Activated T-helper 1 cell treated with anti-CD3 and anti-CD28 coated beads, Interleukin-12 subunit alpha, Interleukin-12 subunit beta, Interleukin-2, Interleukin-4 antibody, amounts not matched to agents 30 ng/mL and 10 ng/mL and 1 ng/mL, durations not matched to agents 14 hours and 24 hours and 36 hours (primary cell): Measurements from ENCODE around the gene ATAD1. TPM values are rescaled to one million over a fixed set of nuclear protein-coding genes. Genes with fewer than 3 reads are reported as not detected.
"Not testable (repeated sequence)": the region's sequence is repeated elsewhere in the genome, so short reads cannot be mapped to it uniquely, and the experiment has no call there.

Experiments used
- DNase-seq: peaks from one replicate; pipeline ENCODE4 v3.0.0; 2021; ENCODE audit warnings: low spot score
- H3K27ac Mint-ChIP-seq: one replicate; pipeline ENCODE4 v1.8.0; 2021; ENCODE audit warnings: mild to moderate bottlenecking, mixed read lengths
- H3K27me3 Mint-ChIP-seq: one replicate; pipeline ENCODE4 v1.8.0; 2022; ENCODE audit warnings: mild to moderate bottlenecking, moderate library complexity, mixed read lengths; ENCODE audit not compliant: insufficient read depth
- H3K36me3 Mint-ChIP-seq: one replicate; pipeline ENCODE4 v1.8.0; 2021; ENCODE audit warnings: low read depth, mixed read lengths
- H3K4me1 Mint-ChIP-seq: one replicate; pipeline ENCODE4 v1.8.0; 2021; ENCODE audit warnings: low read depth, mixed read lengths
- H3K4me3 Mint-ChIP-seq: one replicate; pipeline ENCODE4 v1.8.0; 2021; ENCODE audit warnings: mild to moderate bottlenecking, moderate library complexity, mixed read lengths
- H3K9me3 Mint-ChIP-seq: one replicate; pipeline ENCODE4 v1.8.0; 2021; ENCODE audit warnings: mixed read lengths
- intact Hi-C: fragments of 100-400 bp; cut with micrococcal nuclease; formaldehyde crosslinking; loops from one replicate; pipeline ENCODE4 v1.15.1; 2024
- total RNA-seq: library from RNA; stranded (reverse); gene quantifications from 2 replicates; pipeline ENCODE4 v1.2.3, GENCODE V29; 2022

ATAD1 gene
- total RNA-seq, 1 donor from 2014 or later = 50.1 TPM

- DNase-seq = no peak
- no peaks in the 10 kb centered on the region for H3K9me3 Mint-ChIP-seq
- H3K36me3 Mint-ChIP-seq = peaks cover 11% of the 10 kb centered on the region
- intact Hi-C loops = loop anchor here (1.0 to 10.0 kb wide), 6 partner anchors 291 to 1841 kb away; partner anchors contain the start of genes KIF20B and STAMBPL1
- H3K4me1 Mint-ChIP-seq = peaks cover 44% of the 10 kb centered on the region
- H3K4me3 Mint-ChIP-seq = peak overlapping the region; percentile 94
- peaks cover 5% of the 10 kb centered on the region for H3K27me3 Mint-ChIP-seq
- H3K27ac Mint-ChIP-seq = peak overlapping the region; percentile 13
Observed at GRCh38 chr10:87860816-87861403, 42.9 kb upstream of the ATAD1 start.

GRCh38 chr10:87860156-87860795 is 42.2 kb upstream of the ATAD1 start:
- Mint-ChIP-seq H3K36me3 (peaks cover 5% of the 10 kb centered on the region), H3K4me3 (peak overlapping the region; percentile 55), H3K27ac (no peak overlapping the region), H3K27me3 (peaks cover 5% of the 10 kb centered on the region), H3K4me1 (peaks cover 38% of the 10 kb centered on the region), H3K9me3 (no peaks in the 10 kb centered on the region)
- intact Hi-C loops = loop anchor here (1.0 to 10.0 kb wide), 5 partner anchors 457 to 1842 kb away; partner anchors contain the start of genes KIF20B and STAMBPL1
- no peak for DNase-seq

DNA sequence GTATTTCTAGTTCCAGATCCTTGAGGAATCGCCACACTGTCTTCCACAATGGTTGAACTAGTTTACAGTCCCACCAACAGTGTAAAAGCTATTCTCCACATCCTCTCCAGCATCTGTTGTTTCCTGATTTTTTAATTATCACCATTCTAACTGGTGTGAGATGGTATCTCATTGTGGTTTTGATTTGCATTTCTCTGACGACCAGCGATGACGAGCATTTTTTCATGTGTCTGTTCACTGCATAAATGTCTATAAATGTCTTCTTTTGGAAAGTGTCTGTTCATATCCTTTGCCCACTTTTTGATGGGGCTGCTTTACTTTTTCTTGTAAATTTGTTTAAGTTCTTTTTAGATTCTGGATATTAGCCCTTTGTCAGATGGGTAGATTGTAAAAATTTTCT is 37.6 kb upstream of the ATAD1 start:
- H3K4me3 Mint-ChIP-seq, intact Hi-C loops, H3K9me3 Mint-ChIP-seq, DNase-seq, H3K36me3 Mint-ChIP-seq, H3K27ac Mint-ChIP-seq, H3K27me3 Mint-ChIP-seq: not testable (repeated sequence)
- H3K4me1 Mint-ChIP-seq = peaks cover 14% of the 10 kb centered on the region

DNA sequence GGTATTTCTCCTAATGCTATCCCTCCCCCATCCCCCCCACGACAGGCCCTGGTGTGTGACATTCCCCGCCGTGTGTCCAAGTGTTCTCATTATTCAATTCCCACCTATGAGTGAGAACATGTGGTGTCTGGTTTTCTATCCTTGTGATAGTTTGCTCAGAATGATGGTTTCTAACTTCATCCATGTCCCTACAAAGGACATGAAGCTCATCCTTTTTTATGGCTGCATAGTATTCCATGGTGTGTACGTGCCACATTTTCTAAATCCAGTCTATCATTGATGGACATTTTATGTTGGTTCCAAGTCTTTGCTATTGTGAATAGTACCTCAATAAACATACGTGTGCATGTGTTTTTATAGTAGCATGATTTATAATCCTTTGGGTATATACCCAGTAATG is 37.2 kb upstream of the ATAD1 start:
- DNase-seq, H3K36me3 Mint-ChIP-seq, H3K4me3 Mint-ChIP-seq, H3K27me3 Mint-ChIP-seq, intact Hi-C loops, H3K27ac Mint-ChIP-seq, H3K9me3 Mint-ChIP-seq: not testable (repeated sequence)
- peaks cover 14% of the 10 kb centered on the region for H3K4me1 Mint-ChIP-seq

GRCh38 chr10:87852089-87852488 is 34.1 kb upstream of the ATAD1 start:
- DNase-seq = no peak
- Mint-ChIP-seq H3K27ac (no peak overlapping the region), H3K4me3 (no peak overlapping the region), H3K36me3 (no peaks in the 10 kb centered on the region), H3K4me1 (peaks cover 15% of the 10 kb centered on the region), H3K9me3 (no peaks in the 10 kb centered on the region), H3K27me3 (no peaks in the 10 kb centered on the region)
- intact Hi-C loops = no loop called here

DNA sequence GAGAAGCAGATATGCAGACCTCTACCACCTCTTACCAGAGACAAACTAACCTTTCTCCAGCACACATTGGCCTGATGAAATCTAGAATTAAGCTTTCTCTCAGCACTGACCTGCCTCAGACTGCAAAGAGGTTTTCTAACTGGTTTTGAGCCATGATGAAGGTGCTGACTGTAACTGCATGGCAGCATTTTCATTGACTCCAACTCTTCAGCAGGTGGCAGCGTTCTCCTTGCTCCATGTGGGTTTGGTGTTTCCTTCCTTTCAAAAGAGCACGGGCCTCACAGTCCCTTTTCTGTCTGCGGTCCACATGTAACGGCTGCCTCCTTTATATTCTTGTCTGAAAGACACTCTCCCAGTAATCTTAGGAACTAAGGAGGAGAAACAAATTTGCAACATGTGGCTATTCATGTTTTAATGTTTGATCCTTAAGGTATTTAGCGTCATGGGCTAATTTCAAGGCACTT is 32.7 kb upstream of the ATAD1 start:
- H3K9me3 Mint-ChIP-seq = no peaks in the 10 kb centered on the region
- peak; percentile 40 for DNase-seq
- no peaks in the 10 kb centered on the region for H3K27me3 Mint-ChIP-seq
- no peak overlapping the region for H3K27ac Mint-ChIP-seq
- H3K36me3 Mint-ChIP-seq = no peaks in the 10 kb centered on the region
- H3K4me1 Mint-ChIP-seq = peaks cover 15% of the 10 kb centered on the region
- intact Hi-C loops = loop anchor here (1.0 kb wide), 1 partner anchor 703 kb away; no protein-coding TSS in a partner anchor
- H3K4me3 Mint-ChIP-seq = no peak overlapping the region

DNA sequence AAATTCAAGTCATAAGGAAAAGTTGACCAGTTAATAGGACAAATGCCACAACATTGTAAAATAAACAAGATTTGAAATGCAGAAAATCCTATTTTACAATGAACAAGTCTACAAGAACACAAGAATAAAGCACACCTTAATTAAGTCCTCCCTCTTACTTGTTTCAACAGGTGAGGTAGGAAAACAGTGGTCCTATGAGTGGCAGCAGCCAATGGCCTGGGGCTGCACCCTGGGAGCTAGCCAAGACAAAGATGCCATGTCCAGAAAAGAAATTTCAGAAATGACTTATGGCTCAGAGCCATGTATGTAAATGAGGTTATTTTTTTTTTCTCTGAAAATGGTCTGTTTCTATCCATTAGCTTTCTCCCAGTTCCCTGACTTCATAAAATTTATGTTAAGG is 31.0 kb upstream of the ATAD1 start:
- Mint-ChIP-seq H3K4me3 (no peak overlapping the region), H3K27me3 (no peaks in the 10 kb centered on the region), H3K4me1 (peaks cover 15% of the 10 kb centered on the region), H3K36me3 (no peaks in the 10 kb centered on the region), H3K27ac (no peak overlapping the region), H3K9me3 (no peaks in the 10 kb centered on the region)
- intact Hi-C loops = no loop called here
- no peak for DNase-seq

DNA sequence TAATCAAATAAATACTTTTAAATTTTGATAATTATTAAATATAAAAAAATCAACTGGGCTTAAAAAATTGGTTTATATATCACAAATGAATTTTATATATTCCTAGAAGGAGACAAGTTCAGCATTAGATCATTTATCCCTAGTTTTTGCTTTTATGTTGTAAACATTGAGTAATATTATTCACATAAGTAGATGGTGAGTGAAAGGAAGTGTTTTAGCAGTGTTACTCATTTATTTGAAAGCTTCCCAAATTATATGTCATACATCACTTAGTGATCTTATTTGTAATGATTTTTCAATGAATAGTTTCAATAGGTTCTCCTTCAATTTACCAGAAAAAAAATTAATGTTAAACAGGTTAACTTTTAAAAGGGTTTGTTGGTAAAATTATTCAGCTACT is 29.5 kb upstream of the ATAD1 start:
- Mint-ChIP-seq H3K4me3 (no peak overlapping the region), H3K9me3 (no peaks in the 10 kb centered on the region), H3K4me1 (peaks cover 21% of the 10 kb centered on the region), H3K27ac (no peak overlapping the region), H3K36me3 (no peaks in the 10 kb centered on the region), H3K27me3 (no peaks in the 10 kb centered on the region)
- DNase-seq = no peak
- intact Hi-C loops = no loop called here

- H3K4me1 Mint-ChIP-seq = peaks cover 27% of the 10 kb centered on the region
- H3K27me3 Mint-ChIP-seq, intact Hi-C loops, H3K36me3 Mint-ChIP-seq, H3K27ac Mint-ChIP-seq, H3K9me3 Mint-ChIP-seq, DNase-seq, H3K4me3 Mint-ChIP-seq: not testable (repeated sequence)
Observed at GRCh38 chr10:87846711-87847110, 28.7 kb upstream of the ATAD1 start.

DNA sequence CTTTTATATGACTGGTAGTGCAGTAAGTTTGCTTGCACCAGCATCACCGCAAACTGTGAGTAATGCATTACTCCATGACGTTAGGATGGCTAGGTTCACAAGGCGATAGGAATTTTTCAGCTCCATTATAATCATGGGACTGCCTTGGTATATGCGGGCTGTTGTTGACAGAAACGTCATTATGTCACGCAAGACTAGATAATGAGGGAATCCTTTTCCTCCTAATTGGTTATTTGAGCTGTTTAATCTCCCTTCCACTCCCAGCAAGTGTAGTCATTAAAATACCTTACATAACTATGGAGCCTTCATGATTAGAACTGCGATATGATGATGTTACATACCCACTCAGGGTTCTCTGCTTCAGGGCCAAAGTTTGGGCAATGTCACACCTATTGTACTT is 28.0 kb upstream of the ATAD1 start:
- Mint-ChIP-seq H3K4me3 (no peak overlapping the region), H3K27me3 (no peaks in the 10 kb centered on the region), H3K9me3 (no peaks in the 10 kb centered on the region), H3K27ac (no peak overlapping the region), H3K36me3 (no peaks in the 10 kb centered on the region), H3K4me1 (peaks cover 23% of the 10 kb centered on the region)
- intact Hi-C loops = no loop called here
- DNase-seq = no peak

- Mint-ChIP-seq H3K27me3 (no peaks in the 10 kb centered on the region), H3K4me1 (peaks cover 19% of the 10 kb centered on the region), H3K36me3 (no peaks in the 10 kb centered on the region), H3K4me3 (no peak overlapping the region), H3K9me3 (no peaks in the 10 kb centered on the region), H3K27ac (no peak overlapping the region)
- intact Hi-C loops = no loop called here
- DNase-seq = no peak
Observed at GRCh38 chr10:87845624-87845998, 27.6 kb upstream of the ATAD1 start.

DNA sequence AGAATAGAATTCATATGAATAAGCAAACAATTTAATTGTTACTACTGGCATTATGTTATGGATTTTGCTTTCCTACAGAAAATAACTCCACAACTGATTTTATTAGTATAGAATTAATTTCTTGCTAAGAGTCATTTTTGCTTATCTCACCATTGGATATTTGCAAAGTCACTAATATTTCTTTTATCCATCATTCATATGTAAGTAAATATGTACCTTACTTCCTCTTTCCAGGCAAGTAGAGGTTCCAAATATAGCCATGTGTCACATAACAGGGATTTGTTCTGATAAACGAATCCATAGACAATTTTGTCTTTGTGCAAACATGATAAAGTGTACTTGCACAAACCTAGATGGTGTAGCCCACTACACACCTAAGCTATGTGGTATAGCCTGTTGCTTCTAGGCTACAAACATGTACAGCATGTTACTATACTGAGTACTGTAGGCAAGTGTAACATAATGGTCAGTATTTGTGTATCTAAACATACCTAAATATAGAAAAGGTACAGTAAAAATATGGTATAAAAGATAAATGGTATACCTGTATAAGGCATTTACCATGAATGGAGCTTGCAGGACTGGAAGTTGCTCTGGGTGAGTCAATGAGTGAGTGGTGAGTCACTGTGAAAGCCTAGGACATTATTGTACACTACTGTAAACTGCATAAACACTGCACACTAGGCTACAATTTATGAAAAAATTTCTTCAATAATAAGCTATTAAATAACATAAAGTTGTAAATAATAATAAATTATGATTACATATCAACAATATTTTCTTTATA is 27.0 kb upstream of the ATAD1 start:
- Mint-ChIP-seq H3K9me3 (no peaks in the 10 kb centered on the region), H3K4me1 (peaks cover 13% of the 10 kb centered on the region), H3K27ac (no peak overlapping the region), H3K27me3 (no peaks in the 10 kb centered on the region), H3K4me3 (no peak overlapping the region), H3K36me3 (no peaks in the 10 kb centered on the region)
- DNase-seq = no peak
- intact Hi-C loops = no loop called here

DNA sequence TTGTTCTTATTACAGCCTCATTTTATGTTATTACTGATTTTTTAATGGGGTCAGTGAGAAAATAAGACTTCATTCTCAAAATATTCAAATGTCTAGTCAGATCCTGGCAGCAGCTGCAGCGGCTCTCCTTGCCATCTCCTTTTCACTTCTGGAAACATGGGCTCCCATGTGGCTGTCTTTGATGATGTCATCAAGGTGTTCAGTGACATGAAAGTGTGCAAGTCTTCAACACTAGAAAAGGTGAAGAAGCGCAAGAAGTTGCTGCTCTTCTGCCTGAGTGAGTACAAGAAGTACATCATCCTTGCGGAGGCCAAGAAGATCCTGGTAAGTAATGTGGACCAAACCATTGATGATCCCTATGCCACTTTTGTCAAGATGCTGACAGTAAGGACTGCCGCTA is 25.7 kb upstream of the ATAD1 start:
- H3K36me3 Mint-ChIP-seq = no peaks in the 10 kb centered on the region
- H3K27me3 Mint-ChIP-seq = no peaks in the 10 kb centered on the region
- peaks cover 12% of the 10 kb centered on the region for H3K4me1 Mint-ChIP-seq
- no peak overlapping the region for H3K4me3 Mint-ChIP-seq
- DNase-seq = no peak
- no peak overlapping the region for H3K27ac Mint-ChIP-seq
- intact Hi-C loops = no loop called here
- H3K9me3 Mint-ChIP-seq = no peaks in the 10 kb centered on the region
